GM10266 (cell line): ENCODE measurements around the gene SIPA1L3.

Experiments used
- DNase-seq: peaks from one replicate; pipeline ENCODE4 v3.0.0; 2012; ENCODE audit errors: extremely low spot score
- TF ChIP-seq, protein P1 (sequence below): IDR thresholded peaks from 2 replicates; pipeline ENCODE4 v1.5.1; 2012; ENCODE audit warnings: mild to moderate bottlenecking, low read depth; ENCODE audit not compliant: control insufficient read depth, insufficient read depth; ENCODE audit errors: missing control alignments

The SIPA1L3 gene

DNA sequence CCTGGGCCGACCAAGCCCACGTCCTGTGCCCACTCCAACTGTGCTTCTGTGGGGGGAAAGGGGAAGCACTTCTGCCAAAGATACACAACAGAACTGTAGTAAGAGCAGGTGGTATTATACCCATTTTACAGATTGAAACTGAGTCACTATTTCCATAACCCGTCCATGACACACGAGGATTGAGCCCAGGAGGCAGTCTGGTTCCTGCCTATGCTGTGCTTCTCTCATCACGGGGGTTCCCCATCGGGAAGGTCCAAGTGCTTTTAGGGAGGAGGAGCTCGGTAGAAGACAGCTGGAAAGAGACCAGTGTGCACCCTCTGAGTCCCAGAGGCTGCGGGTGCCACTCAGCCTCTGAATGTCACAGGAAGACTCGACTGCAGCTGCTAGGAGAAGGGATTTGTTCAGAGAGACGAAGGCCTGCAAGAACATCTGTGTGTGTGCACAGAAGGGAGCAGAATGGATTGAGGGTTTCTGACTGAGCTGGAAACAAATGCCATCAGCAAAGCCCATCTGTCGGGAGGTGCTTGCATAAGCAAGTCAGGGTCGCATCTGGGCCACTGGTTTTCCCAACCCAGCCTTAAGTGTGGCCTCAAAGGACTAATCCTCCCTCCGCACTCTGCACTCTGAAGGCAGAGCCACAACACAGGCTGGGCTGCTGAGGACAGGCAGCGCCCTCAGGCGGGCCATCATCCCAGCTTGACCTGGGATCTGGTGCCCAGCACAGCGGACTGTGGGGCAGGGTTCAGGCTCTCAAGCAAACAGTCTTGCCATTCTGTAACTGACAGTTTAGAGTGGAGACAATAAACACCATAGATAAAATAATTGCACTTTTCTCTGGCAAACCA lies 167.1 kb downstream of the SIPA1L3 start:
- TF ChIP-seq, protein P1, sequence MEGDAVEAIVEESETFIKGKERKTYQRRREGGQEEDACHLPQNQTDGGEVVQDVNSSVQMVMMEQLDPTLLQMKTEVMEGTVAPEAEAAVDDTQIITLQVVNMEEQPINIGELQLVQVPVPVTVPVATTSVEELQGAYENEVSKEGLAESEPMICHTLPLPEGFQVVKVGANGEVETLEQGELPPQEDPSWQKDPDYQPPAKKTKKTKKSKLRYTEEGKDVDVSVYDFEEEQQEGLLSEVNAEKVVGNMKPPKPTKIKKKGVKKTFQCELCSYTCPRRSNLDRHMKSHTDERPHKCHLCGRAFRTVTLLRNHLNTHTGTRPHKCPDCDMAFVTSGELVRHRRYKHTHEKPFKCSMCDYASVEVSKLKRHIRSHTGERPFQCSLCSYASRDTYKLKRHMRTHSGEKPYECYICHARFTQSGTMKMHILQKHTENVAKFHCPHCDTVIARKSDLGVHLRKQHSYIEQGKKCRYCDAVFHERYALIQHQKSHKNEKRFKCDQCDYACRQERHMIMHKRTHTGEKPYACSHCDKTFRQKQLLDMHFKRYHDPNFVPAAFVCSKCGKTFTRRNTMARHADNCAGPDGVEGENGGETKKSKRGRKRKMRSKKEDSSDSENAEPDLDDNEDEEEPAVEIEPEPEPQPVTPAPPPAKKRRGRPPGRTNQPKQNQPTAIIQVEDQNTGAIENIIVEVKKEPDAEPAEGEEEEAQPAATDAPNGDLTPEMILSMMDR, result no peak
- DNase-seq, result no peak

DNA sequence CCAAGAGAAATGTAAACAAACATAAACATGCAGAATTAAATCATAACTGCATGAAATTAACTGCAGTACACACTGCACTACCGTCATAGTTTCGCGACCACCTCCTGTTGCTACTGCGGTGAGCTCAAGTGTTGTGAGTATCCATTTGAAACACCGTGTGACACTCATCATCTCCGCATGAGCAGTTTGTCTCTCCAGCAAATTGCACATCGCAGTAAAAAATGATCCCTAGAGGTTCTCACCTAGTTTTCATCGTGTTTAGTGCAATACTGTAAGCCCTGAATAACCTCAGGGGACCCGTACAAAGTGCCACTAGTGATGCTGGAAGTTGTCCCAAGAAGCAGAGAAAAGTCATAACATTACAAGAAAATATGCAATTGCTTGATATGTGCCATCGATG lies 169.3 kb downstream of the SIPA1L3 start:
- TF ChIP-seq, protein P1, result no peak

DNA sequence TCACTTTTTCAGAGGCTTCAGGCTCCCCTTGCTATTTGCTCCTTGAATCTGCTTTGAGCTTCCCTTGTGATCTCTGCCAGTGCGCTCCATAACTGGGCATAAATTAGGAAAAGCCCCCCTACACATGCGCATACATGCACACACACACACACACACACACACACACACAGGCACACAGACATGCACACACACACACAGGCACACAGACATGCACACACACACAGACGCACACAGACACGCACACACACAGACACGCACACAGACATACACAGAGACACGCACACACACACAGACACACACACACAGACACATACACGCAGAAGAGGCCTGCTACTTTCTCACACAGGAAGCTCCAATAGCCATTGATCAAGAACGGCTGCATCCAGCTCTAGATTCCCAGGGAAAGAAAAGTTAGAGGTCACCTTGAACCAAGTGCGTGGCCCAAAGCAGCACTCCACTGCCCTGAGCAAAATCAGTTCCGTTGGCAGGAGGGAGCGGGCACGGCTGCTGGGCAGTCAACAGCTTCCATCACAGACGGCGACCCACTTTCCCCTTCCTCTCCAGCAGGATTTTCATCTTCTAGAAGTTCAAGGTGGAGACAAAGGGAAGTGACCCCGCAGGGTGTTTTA lies 171.4 kb downstream of the SIPA1L3 start:
- DNase-seq, result no peak

More for the DNA sequence above, 169.3 kb downstream of the SIPA1L3 start:
- DNase-seq, result no peak

DNA sequence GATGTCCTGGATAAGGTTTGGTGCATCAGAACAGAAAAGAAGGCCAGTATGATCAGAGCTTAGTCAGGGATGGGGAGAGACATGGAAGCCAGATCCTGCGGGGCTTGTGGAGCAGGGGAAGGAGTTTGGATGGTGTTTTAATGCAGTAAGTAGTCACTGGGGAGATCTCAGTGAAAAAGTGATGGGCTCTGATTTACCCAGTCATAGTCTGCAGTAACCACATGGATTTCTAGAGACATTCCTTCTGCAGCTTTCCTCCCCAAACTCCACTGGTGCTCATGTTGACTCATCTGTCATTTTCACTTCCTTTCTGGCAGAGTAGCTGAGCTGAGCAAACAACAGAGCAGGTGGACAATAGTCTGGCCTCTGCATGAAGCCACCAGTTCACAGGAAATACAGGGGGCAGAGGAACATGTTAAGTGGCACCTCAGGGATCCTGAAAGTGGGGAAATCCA lies 172.9 kb downstream of the SIPA1L3 start:
- TF ChIP-seq, protein P1, result no peak
- peak; percentile 82 for DNase-seq

More for the DNA sequence above, 171.4 kb downstream of the SIPA1L3 start:
- TF ChIP-seq, protein P1, result no peak

DNA sequence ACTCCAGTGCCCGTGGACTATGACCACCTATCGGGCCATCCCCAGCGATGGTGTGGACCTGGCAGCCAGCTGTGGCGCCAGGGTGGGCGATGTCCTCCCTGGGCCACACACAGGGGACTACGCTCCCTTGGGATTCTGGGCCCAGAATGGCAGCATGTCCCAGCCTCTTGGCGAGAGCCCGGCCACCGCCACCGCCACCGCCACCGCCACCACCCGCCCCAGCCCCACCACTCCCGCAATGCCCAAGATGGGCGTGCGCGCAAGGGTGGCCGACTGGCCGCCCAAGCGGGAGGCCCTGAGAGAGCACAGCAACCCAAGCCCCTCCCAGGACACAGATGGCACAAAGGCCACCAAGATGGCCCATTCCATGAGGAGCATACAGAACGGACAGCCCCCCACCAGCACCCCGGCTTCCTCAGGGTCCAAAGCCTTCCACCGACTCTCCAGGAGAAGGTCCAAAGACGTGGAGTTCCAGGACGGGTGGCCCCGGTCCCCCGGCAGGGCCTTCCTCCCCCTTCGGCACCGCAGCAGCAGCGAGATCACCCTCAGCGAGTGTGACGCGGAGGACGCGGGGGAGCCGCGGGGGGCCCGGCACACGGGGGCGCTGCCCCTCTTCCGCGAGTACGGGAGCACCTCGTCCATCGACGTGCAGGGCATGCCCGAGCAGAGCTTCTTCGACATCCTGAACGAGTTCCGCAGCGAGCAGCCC lies 174.7 kb downstream of the SIPA1L3 start:
- DNase-seq, result no peak
- TF ChIP-seq, protein P1, result no peak

DNA sequence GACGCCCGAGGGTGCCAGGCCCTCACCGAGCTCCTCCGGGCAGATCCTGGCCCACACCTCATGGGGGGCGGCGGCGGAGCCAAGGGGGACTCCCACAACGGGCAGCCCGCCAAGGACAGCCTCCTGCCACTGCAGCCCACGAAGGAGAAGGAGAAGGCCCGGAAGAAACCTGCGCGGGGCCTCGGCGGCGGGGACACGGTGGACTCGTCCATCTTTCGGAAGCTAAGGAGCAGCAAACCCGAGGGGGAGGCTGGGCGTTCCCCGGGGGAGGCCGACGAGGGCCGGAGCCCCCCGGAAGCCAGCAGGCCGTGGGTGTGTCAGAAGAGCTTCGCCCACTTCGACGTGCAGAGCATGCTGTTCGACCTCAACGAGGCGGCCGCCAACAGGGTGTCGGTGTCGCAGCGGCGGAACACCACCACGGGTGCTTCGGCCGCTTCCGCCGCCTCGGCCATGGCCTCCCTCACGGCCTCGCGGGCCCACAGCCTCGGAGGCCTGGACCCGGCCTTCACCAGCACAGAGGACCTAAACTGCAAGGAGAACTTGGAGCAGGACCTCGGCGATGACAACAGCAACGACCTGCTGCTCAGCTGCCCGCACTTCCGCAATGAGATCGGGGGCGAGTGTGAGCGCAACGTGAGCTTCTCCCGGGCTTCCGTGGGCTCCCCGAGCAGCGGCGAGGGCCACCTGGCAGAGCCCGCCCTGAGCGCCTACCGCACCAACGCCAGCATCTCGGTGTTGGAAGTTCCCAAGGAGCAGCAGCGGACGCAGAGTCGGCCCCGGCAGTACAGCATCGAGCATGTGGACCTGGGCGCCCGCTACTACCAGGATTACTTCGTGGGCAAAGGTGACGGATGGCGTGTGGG lies 175.5 kb downstream of the SIPA1L3 start:
- DNase-seq, result no peak
- TF ChIP-seq, protein P1, result no peak
